ENCODE data around the gene RGMA. TPM values are rescaled to one million over a fixed set of nuclear protein-coding genes. Genes with fewer than 3 reads are reported as not detected.
A peak's percentile ranks its signal among the peaks of the same experiment; 100 is the strongest.
"Not testable (repeated sequence)": the region's sequence is repeated elsewhere in the genome, so short reads cannot be mapped to it uniquely, and the experiment has no call there.

The RGMA gene
- total and polyA plus RNA-seq, 5 donors: 9.2 to 16.4 (median 12.1) TPM

DNA sequence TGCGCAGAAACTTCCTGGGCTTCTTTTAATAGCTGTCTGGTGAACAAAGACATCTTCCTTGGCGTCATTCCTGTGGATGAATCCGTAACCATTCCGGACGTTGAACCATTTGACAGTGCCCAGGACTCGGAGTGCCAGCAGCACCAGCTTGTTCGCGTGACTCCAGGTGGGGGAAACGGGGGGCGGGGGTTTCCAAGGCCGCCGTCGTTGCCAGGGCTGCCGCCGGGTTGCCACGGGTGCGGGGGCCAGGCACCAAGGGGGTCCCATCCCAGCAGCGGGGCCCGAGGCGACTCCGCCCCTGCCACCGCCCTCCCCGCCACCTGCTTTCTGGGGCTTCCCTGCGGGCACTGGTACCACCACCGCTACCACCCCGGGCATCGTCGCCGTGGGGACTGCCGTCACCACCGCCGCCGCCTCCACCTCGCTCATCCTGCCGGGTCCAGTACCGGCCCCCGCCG is 22.8 kb downstream of the RGMA start:
- Histone ChIP-seq H3K4me1 (ENCODE audit: control insufficient read depth, insufficient read depth, low read length) (peaks cover 5% of the 10 kb centered on the region), H3K9me3 (ENCODE audit: control insufficient read depth, low read length) (no peaks in the 10 kb centered on the region), H3K27me3 (ENCODE audit: control insufficient read depth, insufficient read depth) (no peaks in the 10 kb centered on the region), H3K27ac (ENCODE audit: low read length) (no peak overlapping the region), H3K4me3 (ENCODE audit: low read length) (no peak overlapping the region)
- 96% methylated on average over 38 of the region's 38 CpGs for WGBS
- ATAC-seq (no peak), DNase-seq (peak in 1 of 3 donors; percentile 65)
- intact Hi-C loops (cut with DNase I): no loop called here

DNA sequence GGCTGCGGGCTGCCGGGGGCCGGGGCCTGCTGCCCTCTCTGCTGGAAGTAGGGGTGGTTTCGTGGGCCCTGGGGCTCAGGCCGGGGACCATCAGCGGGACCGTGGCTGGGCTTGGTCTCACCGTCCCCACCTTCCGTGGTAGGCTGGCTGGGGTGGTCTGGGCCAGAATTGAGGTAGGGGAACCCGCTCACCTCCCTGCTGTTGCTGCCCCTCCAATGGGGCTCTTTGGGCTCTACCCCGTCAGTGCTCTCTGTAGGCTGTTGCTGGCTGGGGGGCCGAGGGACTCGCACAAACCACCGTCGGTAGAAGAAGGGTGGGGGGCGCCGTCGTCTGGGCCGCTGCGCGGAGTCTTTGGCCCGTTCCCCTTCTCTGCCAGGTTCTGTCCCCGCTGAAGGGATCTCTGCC is 23.4 kb downstream of the RGMA start:
- DNase-seq (peak in 1 of 3 donors; percentile 57), ATAC-seq (no peak)
- intact Hi-C loops (cut with DNase I): no loop called here
- no peaks in the 10 kb centered on the region for H3K27me3 ChIP-seq (ENCODE audit: control insufficient read depth, insufficient read depth)
- H3K4me1 ChIP-seq (ENCODE audit: control insufficient read depth, insufficient read depth, low read length): peaks cover 8% of the 10 kb centered on the region
- no peaks in the 10 kb centered on the region for H3K9me3 ChIP-seq (ENCODE audit: control insufficient read depth, low read length)
- H3K4me3 ChIP-seq (ENCODE audit: low read length): no peak overlapping the region
- H3K27ac ChIP-seq (ENCODE audit: low read length): no peak overlapping the region
- 95% methylated on average over 23 of the region's 23 CpGs for WGBS

DNA sequence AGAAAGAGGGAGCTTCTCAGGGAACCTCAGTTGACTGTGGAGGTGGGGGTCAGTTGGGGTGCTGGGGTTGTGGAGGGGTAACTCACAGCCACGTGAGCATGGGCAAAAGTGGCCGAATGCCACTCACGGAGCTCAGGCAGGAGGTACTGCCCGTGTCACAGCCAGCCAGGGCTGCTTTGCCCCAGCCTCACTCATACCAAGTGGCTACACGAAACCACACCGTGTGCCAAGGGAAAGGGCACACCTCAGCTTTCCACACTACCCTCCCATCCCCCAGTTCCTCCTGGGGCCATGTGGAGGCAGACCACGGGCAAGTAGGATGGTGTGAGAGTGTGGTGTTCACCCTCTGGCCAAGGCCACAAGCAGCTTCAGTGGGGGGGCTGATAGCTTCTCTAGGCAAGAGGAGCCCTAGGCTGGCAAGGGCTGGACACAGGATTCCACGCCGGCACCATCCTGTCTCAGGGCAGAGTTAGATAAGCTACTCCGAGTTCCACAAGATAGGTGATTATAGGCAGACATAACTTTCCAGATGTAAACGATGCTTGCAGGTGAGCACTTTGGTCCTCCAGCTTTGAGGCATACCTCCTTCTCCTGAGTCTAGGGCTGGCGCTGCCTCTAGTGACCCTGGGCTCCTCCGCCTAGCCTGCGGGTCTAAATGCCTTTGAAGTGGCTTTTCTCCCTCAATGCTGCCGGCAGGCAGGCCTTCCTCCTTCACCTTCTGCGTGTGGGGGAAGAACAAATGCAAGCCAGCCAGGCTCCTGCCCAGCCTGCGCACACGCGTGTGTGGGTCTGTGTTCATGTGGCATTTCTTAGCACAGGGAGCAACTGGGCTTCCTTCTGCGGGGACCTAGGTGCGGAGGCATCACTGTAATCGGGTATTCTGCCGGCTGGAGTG is 25.0 kb downstream of the RGMA start:
- intact Hi-C loops (cut with DNase I): no loop called here
- H3K27me3 ChIP-seq (ENCODE audit: control insufficient read depth, insufficient read depth): no peaks in the 10 kb centered on the region
- H3K4me3 ChIP-seq (ENCODE audit: low read length): no peak overlapping the region
- 79% methylated on average over 23 of the region's 23 CpGs for WGBS
- H3K4me1 ChIP-seq (ENCODE audit: control insufficient read depth, insufficient read depth, low read length): peaks cover 8% of the 10 kb centered on the region
- no peak for DNase-seq
- H3K9me3 ChIP-seq (ENCODE audit: control insufficient read depth, low read length): no peaks in the 10 kb centered on the region
- ATAC-seq: no peak
- no peak overlapping the region for H3K27ac ChIP-seq (ENCODE audit: low read length)

DNA sequence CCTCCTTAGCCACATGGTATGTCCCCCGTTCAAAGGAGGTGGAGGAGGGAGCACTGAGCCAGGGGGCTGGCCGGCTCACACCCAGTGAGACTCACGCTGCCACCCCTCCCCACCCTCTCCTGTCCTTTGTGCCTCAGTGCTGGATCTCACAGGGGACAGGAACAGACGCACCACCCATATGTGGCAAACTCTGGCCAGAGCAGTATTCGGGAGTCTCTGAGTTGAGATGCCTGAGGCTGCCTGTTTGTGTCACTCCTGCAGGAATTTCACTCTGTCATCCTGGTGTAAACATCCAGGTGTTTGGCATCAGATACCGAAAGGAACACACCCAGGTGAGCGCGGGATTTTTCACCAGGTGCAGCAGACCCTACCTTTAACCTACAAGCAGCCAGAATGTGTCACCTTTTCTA is 25.7 kb downstream of the RGMA start:
- DNase-seq (no peak), ATAC-seq (peak in 1 of 2 donors; percentile 11)
- Histone ChIP-seq H3K4me3 (ENCODE audit: low read length) (no peak overlapping the region), H3K27me3 (ENCODE audit: control insufficient read depth, insufficient read depth) (no peaks in the 10 kb centered on the region), H3K4me1 (ENCODE audit: control insufficient read depth, insufficient read depth, low read length) (peaks cover 8% of the 10 kb centered on the region), H3K9me3 (ENCODE audit: control insufficient read depth, low read length) (no peaks in the 10 kb centered on the region), H3K27ac (ENCODE audit: low read length) (no peak overlapping the region)
- intact Hi-C loops (cut with DNase I): no loop called here
- 48% methylated on average over 8 of the region's 8 CpGs for WGBS

DNA sequence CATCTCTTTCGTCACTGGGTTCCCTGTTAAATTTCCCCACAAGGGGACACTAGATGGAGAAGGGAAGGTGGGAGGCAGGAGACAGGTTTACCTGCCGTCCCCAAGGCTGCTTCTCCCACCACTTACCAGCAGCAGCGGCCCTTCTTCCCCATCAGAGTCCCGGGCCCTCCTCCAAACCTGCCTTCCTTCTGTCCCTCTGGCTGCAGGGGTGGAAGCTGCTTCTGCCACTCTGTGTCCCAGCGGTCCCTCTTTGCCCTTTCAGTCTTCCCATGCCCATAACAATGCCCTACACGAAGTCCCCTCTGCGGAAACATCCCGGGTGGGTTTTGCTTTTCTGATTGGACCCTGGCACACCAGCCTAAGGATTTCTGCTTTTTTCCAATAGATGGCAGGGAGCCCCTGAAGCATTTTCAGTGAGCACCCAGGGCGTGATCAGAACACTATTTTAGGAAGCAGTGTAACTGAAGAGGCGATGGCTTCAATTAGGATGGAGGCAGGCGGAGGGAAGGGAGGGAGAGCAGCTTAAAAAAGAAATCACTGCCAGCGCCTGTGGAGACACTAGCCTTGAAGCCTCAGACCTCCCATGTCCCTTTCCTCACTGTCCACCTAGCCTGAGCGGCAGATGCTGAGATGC is 26.3 kb downstream of the RGMA start:
- WGBS: 51% methylated on average over 11 of the region's 13 CpGs
- H3K4me1 ChIP-seq (ENCODE audit: control insufficient read depth, insufficient read depth, low read length); H3K4me3 ChIP-seq (ENCODE audit: low read length); DNase-seq; H3K27ac ChIP-seq (ENCODE audit: low read length); intact Hi-C loops (cut with DNase I); H3K9me3 ChIP-seq (ENCODE audit: control insufficient read depth, low read length); H3K27me3 ChIP-seq (ENCODE audit: control insufficient read depth, insufficient read depth): not testable (repeated sequence)
- peak; percentile 24 to 38 for ATAC-seq

DNA sequence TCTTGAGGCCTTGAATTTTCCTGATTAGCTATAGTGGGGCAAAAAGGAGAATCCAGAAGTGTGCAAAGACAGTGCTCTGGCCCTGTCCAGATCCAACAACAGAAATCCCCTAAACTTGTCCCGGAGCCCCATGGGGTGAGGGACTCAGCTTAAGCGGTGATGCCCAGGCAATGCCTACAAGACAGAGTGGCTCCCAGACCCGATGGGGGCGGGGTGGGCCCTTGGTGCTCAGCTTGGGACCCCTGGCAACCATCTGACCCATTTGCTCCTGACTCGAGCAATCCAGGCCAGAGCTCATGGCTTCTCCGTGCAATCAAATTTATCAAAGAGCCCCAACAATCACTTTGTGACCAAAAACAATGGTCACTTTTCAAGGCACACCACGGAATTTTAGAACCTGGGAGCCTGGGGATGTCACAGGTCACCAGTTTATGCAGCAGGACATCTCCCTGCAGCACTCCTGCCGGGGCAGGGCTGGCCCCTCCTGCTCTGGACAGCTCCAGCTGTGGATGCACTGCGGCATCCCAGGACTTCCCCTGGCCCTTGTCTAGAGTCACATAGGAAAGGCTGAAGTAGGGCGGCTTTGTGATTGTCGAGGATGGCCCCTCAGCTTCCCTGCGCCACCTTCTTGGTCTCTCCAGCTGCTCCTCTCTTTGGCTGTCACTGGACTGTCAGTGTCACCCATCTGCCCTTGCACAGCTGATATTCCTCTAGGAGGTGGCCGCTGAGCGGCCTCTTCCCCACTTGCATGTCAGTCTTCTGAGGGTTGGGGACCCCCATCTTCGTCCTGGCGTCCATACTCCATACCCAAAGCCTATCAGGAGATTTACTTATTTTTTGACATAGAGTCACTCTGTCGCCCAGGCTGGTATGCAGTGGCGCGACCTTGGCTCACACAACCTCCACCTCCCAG is 28.4 kb downstream of the RGMA start:
- no peak for ATAC-seq

DNA sequence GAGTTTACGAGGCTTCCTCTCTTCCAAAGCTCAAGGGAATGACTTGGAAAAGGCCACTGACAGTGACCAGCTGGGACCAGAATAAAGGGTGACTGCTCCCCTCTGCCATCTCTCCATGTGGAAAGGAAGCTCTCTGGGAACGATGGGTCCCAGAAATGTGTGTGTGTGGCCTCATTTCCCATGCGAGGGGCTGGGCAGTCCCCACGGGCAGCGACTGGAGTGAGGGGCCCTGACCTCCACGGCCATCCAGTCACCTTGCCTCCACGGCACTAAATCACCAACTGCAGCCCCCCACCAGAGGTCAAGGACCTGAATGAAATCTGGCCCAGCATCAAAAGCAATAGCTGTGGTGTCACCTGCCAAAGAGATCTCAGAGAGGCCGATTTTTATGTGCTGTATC is 29.6 kb downstream of the RGMA start:
- no peaks in the 10 kb centered on the region for H3K27me3 ChIP-seq (ENCODE audit: control insufficient read depth, insufficient read depth)
- DNase-seq: peak in 1 of 3 donors; percentile 12
- H3K27ac ChIP-seq (ENCODE audit: low read length): no peak overlapping the region
- 77% methylated on average over 8 of the region's 8 CpGs for WGBS
- H3K4me3 ChIP-seq (ENCODE audit: low read length): no peak overlapping the region
- H3K4me1 ChIP-seq (ENCODE audit: control insufficient read depth, insufficient read depth, low read length): peaks cover 8% of the 10 kb centered on the region
- intact Hi-C loops (cut with DNase I): no loop called here
- no peaks in the 10 kb centered on the region for H3K9me3 ChIP-seq (ENCODE audit: control insufficient read depth, low read length)
- ATAC-seq: no peak

More for the DNA sequence above, 28.4 kb downstream of the RGMA start:
- intact Hi-C loops (cut with DNase I): no loop called here
- Histone ChIP-seq H3K4me1 (ENCODE audit: control insufficient read depth, insufficient read depth, low read length) (peaks cover 8% of the 10 kb centered on the region), H3K27me3 (ENCODE audit: control insufficient read depth, insufficient read depth) (no peaks in the 10 kb centered on the region), H3K9me3 (ENCODE audit: control insufficient read depth, low read length) (no peaks in the 10 kb centered on the region), H3K4me3 (ENCODE audit: low read length) (no peak overlapping the region), H3K27ac (ENCODE audit: low read length) (no peak overlapping the region)
- 80% methylated on average over 19 of the region's 19 CpGs for WGBS
- peak in 1 of 3 donors; percentile 36 for DNase-seq

DNA sequence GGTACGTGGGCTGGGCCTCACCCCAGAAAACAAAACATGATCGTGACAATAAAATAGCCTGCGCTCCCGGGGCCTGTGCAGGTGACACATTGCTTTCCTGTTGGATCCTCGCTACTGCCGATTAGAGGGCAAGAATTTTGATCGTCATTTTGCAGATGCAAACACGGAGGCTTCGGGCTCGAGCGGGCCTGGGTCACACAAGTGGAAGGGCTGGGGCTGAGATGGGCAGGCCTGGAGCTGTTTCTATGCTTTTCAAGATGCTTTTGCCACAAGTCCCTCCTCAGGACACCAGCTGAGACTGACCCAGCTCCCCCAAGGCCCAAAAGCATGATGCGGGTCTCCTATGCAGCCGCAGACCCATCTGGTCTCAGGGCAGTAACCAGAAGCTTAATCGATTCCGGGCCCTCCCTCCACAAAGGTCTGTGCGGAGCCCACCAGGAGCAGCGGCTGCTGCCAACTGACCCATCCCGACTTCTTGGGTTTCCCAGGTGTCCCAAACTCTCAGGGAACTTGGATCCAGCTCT is 30.0 kb downstream of the RGMA start:
- Histone ChIP-seq H3K9me3 (ENCODE audit: control insufficient read depth, low read length) (no peaks in the 10 kb centered on the region), H3K4me3 (ENCODE audit: low read length) (no peak overlapping the region), H3K27me3 (ENCODE audit: control insufficient read depth, insufficient read depth) (no peaks in the 10 kb centered on the region), H3K27ac (ENCODE audit: low read length) (no peak overlapping the region), H3K4me1 (ENCODE audit: control insufficient read depth, insufficient read depth, low read length) (peaks cover 8% of the 10 kb centered on the region)
- intact Hi-C loops (cut with DNase I): no loop called here
- ATAC-seq: no peak
- 77% methylated on average over 18 of the region's 18 CpGs for WGBS
- DNase-seq: peak in 1 of 3 donors; percentile 16

DNA sequence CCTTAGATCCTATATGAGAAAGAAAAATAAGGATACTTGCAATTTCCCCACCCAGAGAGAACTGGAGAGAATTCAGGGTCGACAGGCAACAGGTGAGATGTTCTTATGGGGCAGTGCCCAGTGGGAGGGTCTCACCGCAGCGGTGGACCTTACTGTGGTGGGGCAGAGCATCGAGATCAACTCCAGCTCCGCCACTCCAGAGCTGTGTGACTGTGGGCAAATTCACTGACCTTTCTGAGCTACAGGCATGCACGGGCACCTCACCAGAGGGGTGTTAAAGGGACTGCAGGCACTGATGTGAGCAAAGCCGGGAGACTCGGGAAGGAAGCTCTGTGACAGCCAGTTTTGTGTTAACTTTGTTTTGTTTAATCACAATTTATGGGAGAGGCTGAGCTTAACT is 30.9 kb downstream of the RGMA start:
- ATAC-seq: no peak
- peaks cover 4% of the 10 kb centered on the region for H3K4me1 ChIP-seq (ENCODE audit: control insufficient read depth, insufficient read depth, low read length)
- intact Hi-C loops (cut with DNase I): no loop called here
- peak in 1 of 3 donors; percentile 14 for DNase-seq
- H3K27ac ChIP-seq (ENCODE audit: low read length): no peak overlapping the region
- WGBS: 82% methylated on average over 8 of the region's 8 CpGs
- no peak overlapping the region for H3K4me3 ChIP-seq (ENCODE audit: low read length)
- H3K27me3 ChIP-seq (ENCODE audit: control insufficient read depth, insufficient read depth): no peaks in the 10 kb centered on the region
- no peaks in the 10 kb centered on the region for H3K9me3 ChIP-seq (ENCODE audit: control insufficient read depth, low read length)

DNA sequence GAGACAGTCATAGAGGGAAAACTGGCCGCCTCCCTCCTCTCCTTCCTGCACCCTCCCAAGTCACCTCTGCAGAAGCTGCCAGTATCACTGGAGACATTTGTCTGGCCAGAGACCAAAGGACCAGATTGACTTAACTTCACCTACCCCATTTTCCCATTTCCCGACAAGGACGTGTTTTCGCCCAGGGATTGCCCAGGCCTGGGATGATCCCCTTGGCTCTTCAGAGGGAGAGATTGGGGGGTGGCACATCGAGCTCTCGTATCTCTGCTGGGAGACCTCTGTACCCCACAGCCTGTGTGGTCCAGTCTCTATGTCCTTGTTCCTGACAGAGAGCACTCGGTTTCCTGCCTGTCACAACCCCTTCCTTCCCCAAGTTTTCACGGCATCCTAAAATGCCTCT is 31.4 kb downstream of the RGMA start:
- 74% methylated on average over 8 of the region's 8 CpGs for WGBS
- intact Hi-C loops (cut with DNase I): no loop called here

More for the DNA sequence above, 31.4 kb downstream of the RGMA start:
- H3K4me1 ChIP-seq (ENCODE audit: control insufficient read depth, insufficient read depth, low read length): peaks cover 3% of the 10 kb centered on the region
- no peaks in the 10 kb centered on the region for H3K9me3 ChIP-seq (ENCODE audit: control insufficient read depth, low read length)
- no peaks in the 10 kb centered on the region for H3K27me3 ChIP-seq (ENCODE audit: control insufficient read depth, insufficient read depth)
- no peak overlapping the region for H3K27ac ChIP-seq (ENCODE audit: low read length)
- ATAC-seq: no peak
- no peak overlapping the region for H3K4me3 ChIP-seq (ENCODE audit: low read length)
- DNase-seq: peak in 1 of 3 donors; percentile 37

Data from right cardiac atrium (tissue), 5 donors.